GM13977 (cell line): ENCODE results near the gene CLPSL2.

Experiments used
- DNase-seq: peaks from one replicate; pipeline ENCODE4 v3.0.0; 2012; ENCODE audit warnings: low spot score
- CTCF ChIP-seq: IDR thresholded peaks from 2 replicates; pipeline ENCODE4 v1.5.1; 2012; ENCODE audit warnings: mild to moderate bottlenecking, control low read depth; ENCODE audit not compliant: insufficient read depth; ENCODE audit errors: extremely low read depth, missing control alignments
- in situ Hi-C: fragments of 300-500 bp; cut with MboI; formaldehyde crosslinking; loops from one replicate; pipeline ENCODE4 v1.12.0; 2022; ENCODE audit warnings: low sequenced_read_pairs, low pct_unique_long_range_greater_than_20kb, mixed read lengths, inconsistent platforms; ENCODE audit not compliant: unreplicated experiment

Gene CLPSL2

GRCh38 chr6:35784200-35784599 lies 7.8 kb downstream of the CLPSL2 start:
- no peak for DNase-seq
- in situ Hi-C loops: no loop called here
- TF ChIP-seq CTCF: no peak

GRCh38 chr6:35786272-35786671 lies 9.9 kb downstream of the CLPSL2 start:
- in situ Hi-C loops: no loop called here
- TF ChIP-seq CTCF: no peak
- DNase-seq: no peak

- no peak for DNase-seq
- no peak for TF ChIP-seq CTCF
- in situ Hi-C loops: no loop called here
Observed at GRCh38 chr6:35786810-35787209, 10.4 kb downstream of the CLPSL2 start.

- in situ Hi-C loops: no loop called here
- no peak for DNase-seq
- TF ChIP-seq CTCF: no peak
Observed at GRCh38 chr6:35787266-35788218, 11.1 kb downstream of the CLPSL2 start.

GRCh38 chr6:35788423-35788982 lies 12.1 kb downstream of the CLPSL2 start:
- no peak for DNase-seq
- in situ Hi-C loops: no loop called here
- TF ChIP-seq CTCF: no peak

- DNase-seq: no peak
- in situ Hi-C loops: no loop called here
- TF ChIP-seq CTCF: no peak
Observed at GRCh38 chr6:35790683-35791082, 14.3 kb downstream of the CLPSL2 start.
